GM15510 (cell line): ENCODE measurements around the gene PRKRA.

Experiments
- POLR2A ChIP-seq: IDR thresholded peaks from 3 replicates; pipeline ENCODE4 v1.6.1; 2011; ENCODE audit warnings: borderline replicate concordance; ENCODE audit not compliant: insufficient read length; ENCODE audit errors: extremely low read depth

The PRKRA gene

GRCh38 chr2:178477443-178478129 lies 26.6 kb upstream of the PRKRA start:
- TF ChIP-seq POLR2A: no peak

GRCh38 chr2:178476477-178476876 lies 25.5 kb upstream of the PRKRA start:
- TF ChIP-seq POLR2A: no peak

GRCh38 chr2:178474560-178474959 lies 23.6 kb upstream of the PRKRA start:
- no peak for TF ChIP-seq POLR2A

- no peak for TF ChIP-seq POLR2A
Observed at GRCh38 chr2:178473931-178474330, 23.0 kb upstream of the PRKRA start.

- no peak for TF ChIP-seq POLR2A
Observed at GRCh38 chr2:178473373-178473772, 22.4 kb upstream of the PRKRA start.

- TF ChIP-seq POLR2A: no peak
Observed at GRCh38 chr2:178469219-178469849, 18.4 kb upstream of the PRKRA start.

GRCh38 chr2:178457390-178457886 lies 6.5 kb upstream of the PRKRA start:
- no peak for TF ChIP-seq POLR2A

- TF ChIP-seq POLR2A: no peak
Observed at GRCh38 chr2:178455947-178456346, 5.0 kb upstream of the PRKRA start.

GRCh38 chr2:178452870-178453269 lies 1.9 kb upstream of the PRKRA start:
- no peak for TF ChIP-seq POLR2A

- TF ChIP-seq POLR2A: no peak
Observed at GRCh38 chr2:178452334-178452733, 1.4 kb upstream of the PRKRA start.

GRCh38 chr2:178450524-178450773 lies 526 bp downstream of the PRKRA start:
- no peak for TF ChIP-seq POLR2A

GRCh38 chr2:178449700-178450523 lies 1.1 kb downstream of the PRKRA start:
- no peak for TF ChIP-seq POLR2A

GRCh38 chr2:178448968-178449661 lies 1.9 kb downstream of the PRKRA start:
- TF ChIP-seq POLR2A: no peak

GRCh38 chr2:178441426-178441825 lies 9.5 kb downstream of the PRKRA start:
- TF ChIP-seq POLR2A: no peak

- TF ChIP-seq POLR2A: no peak
Observed at GRCh38 chr2:178436662-178437061, 14.3 kb downstream of the PRKRA start.

- TF ChIP-seq POLR2A: no peak
Observed at GRCh38 chr2:178429336-178429735, 21.6 kb downstream of the PRKRA start.

GRCh38 chr2:178428396-178428806 lies 22.6 kb downstream of the PRKRA start:
- no peak for TF ChIP-seq POLR2A
